Non-pigmented ciliary epithelial cell (primary cell): ENCODE data around the gene TRAF2.

ENCODE experiments used
- DNase-seq: peaks from one replicate; pipeline ENCODE4 v3.0.0-alpha.2; 2010; ENCODE audit warnings: low read depth

Gene TRAF2

GRCh38 chr9:136847088-136847825, 39.1 kb upstream of the TRAF2 start:
- DNase-seq, result no peak

- no peak for DNase-seq
Measured at GRCh38 chr9:136847826-136848392, 38.4 kb upstream of the TRAF2 start.

GRCh38 chr9:136848393-136849037, 37.8 kb upstream of the TRAF2 start:
- no peak for DNase-seq

GRCh38 chr9:136849038-136849959, 37.0 kb upstream of the TRAF2 start, which contains the start of gene PHPT1:
TSS of gene PHPT1 (plus strand) at chr9:136849409. CDS start at chr9:136849431, 22 bp downstream.
- DNase-seq, result peak; percentile 96

- no peak for DNase-seq
Measured at GRCh38 chr9:136849960-136850865, 36.1 kb upstream of the TRAF2 start.

- no peak for DNase-seq
Measured at GRCh38 chr9:136850866-136851775, 35.2 kb upstream of the TRAF2 start.

GRCh38 chr9:136851941-136852663, 34.2 kb upstream of the TRAF2 start, which contains the start of gene MAMDC4:
TSS of gene MAMDC4 (plus strand) at chr9:136852346. CDS start at chr9:136852417, 71 bp downstream.
- DNase-seq, result no peak

GRCh38 chr9:136852664-136853595, 33.4 kb upstream of the TRAF2 start:
- DNase-seq, result no peak

- no peak for DNase-seq
Measured at GRCh38 chr9:136853596-136854112, 32.7 kb upstream of the TRAF2 start.

GRCh38 chr9:136854113-136854841, 32.0 kb upstream of the TRAF2 start:
- DNase-seq, result no peak

GRCh38 chr9:136854842-136855460, 31.4 kb upstream of the TRAF2 start:
- DNase-seq, result no peak

GRCh38 chr9:136855461-136856078, 30.7 kb upstream of the TRAF2 start:
- no peak for DNase-seq

- DNase-seq, result no peak
Measured at GRCh38 chr9:136856079-136856476, 30.2 kb upstream of the TRAF2 start.

GRCh38 chr9:136856541-136857141, 29.7 kb upstream of the TRAF2 start:
- DNase-seq, result no peak

- DNase-seq, result no peak
Measured at GRCh38 chr9:136857166-136857565, 29.1 kb upstream of the TRAF2 start.
